RPMI7951 (cell line): ENCODE measurements around the gene SCRT2. TPM values are rescaled to one million over a fixed set of nuclear protein-coding genes. Genes with fewer than 3 reads are reported as not detected.
A peak's percentile ranks its signal among the peaks of the same experiment; 100 is the strongest.

Experiments used
- DNase-seq: peaks from one replicate; pipeline ENCODE4 v3.0.0-alpha.2; 2012; ENCODE audit warnings: low read depth
- total RNA-seq: library from RNA; depleted of rRNA; stranded (reverse); fragments of >200 nt; shearing (Covaris generic); gene quantifications from 2 replicates; pipeline ENCODE4 v1.2.3, GENCODE V29; 2014

SCRT2 gene
- total RNA-seq, 1 experiment from 2014 or later: not detected

GRCh38 chr20:672963-673602, 2.5 kb downstream of the SCRT2 start:
- no peak for DNase-seq

GRCh38 chr20:671252-672030, 4.2 kb downstream of the SCRT2 start:
- peak; percentile 20 for DNase-seq

DNA sequence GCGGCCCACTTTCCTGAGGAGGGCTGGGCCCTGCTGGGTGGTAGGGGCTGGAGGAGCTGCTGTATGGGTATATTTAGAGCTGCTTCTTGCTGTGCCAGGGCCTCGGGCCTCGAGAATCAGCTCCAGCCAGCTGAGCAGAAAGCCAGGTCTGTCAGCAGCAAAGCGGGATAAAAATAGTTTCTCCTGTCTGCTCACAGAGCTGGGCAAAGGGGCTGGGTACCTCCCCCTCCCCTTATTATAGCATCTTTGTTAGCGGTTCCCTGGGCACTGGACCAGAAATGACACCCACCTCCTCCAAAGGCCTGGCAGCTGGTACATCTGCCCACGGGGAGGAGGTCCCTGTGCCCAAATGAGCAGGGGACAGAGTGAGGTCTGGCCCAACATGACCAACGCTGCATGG, 6.0 kb downstream of the SCRT2 start:
- no peak for DNase-seq

GRCh38 chr20:668638-669037, 7.0 kb downstream of the SCRT2 start:
- no peak for DNase-seq

DNA sequence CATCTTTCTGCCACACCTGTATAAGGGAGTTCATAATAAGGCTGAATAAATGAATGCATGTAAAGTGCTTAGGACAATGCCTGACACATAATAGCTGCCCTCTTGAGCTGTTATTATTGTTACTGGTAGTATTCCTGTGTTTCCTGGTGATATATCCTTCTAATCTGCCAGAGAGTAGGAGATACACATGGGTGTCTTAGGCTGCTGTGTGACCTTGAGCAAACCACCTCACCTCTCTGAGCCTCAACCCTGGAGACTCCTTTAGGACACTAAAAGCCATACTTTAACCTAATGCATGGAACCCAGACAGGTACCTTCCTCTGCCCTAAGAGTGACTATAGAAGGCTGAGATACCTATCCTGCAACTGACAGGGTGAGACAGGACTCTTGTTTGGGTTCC, 7.6 kb downstream of the SCRT2 start:
- DNase-seq: no peak

GRCh38 chr20:667351-668034, 8.1 kb downstream of the SCRT2 start:
- peak; percentile 44 for DNase-seq

DNA sequence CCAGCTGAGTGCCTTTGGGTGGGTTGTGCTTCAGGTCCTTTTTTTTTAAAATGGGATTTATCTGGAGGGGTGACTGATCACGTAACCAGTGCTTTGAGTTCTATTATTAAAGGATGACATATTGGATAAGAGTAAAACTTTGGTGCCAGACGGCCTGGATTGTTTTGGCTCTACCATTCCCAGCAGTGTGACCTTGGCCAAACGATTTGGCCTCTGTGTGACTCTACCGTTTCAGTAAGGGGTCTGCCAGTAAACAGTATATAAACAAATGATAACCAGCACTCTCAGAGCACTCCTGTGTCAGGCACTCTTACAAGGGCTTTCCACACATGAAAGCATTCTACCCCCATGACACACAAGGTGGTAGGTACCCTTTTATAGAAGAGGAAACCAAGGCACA, 8.7 kb downstream of the SCRT2 start:
- DNase-seq: no peak

DNA sequence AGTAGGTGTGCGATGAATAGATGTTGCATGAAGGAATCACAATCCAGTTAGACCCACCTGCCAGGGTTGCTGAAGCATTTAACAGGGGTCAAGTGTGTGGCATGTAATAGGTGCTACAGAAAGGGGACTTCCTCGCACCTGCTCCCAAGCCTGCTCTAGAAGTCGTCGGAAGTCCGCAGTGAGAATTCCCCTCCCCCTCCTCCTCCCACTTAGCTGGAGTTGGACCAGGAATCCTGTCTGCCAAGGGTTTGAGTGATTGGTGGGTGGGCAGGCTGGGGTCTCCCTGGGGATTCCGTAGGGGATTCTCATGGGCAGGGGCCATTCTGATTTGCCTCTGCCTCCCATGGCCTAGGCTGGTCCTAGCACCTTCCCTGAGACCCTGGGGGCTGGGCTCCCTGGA, 10.3 kb downstream of the SCRT2 start:
- no peak for DNase-seq

GRCh38 chr20:664576-664975, 11.0 kb downstream of the SCRT2 start:
- DNase-seq: no peak

DNA sequence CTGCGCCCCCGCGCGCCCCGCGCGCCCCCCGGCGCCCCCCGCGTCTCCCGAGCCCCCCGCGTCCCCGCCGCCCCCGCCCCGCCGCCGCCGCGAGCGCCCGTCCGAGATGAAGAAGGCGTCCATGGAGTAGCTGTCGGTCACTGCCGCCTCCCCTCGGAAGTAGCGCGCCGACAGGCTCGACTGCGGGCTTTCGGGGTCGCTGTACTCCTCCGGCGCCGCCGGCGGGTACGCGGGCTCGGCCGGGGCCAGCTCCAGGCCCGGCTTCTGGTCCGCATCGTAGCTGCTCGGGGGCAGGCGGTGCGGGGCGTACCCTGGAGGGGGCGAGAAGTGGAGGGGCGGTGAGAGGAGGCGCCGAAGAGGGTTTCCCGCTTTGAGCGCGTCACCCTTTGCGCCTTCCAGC, 11.5 kb downstream of the SCRT2 start:
- no peak for DNase-seq

DNA sequence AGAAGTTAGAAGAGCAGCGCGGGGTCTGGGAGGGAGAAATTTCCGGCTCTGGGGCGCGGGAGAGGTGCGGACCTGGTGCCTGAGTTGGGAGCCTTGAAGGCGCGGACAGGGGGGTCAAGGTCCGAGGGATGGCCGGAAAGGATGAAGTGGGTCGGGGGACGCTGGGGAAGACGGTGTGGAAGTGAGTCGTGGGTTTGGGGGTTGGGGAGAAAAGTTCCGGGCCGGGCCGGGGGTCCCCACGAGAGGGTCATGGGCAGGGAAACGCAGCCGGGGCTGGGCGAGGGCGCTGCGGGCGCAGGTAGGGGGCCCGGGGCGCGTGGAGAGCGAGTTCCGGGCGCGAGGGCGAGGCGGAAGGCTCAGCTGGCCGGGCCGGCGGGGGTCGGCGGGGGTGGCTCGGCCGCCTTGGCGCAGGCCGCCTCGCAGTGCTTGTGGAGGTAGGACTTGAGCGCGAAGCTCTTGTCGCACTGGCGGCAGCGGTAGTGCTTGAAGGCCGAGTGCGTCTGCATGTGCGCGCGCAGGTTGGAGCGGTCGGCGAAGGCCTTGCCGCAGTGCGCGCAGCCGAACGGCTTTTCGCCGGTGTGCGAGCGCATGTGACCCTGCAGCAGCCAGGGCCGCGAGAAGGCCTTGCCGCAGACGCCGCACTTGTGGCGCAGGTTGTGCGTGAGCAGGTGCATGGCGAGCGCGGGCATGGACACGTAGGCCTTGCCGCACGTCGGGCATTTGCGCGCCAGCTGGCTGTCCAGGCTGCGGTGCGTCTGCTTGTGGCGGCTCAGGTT, 12.1 kb downstream of the SCRT2 start:
- DNase-seq: no peak

- DNase-seq: no peak
These were observed 13.1 kb downstream of the SCRT2 start for GRCh38 chr20:662277-663192.

GRCh38 chr20:661474-662270, 13.9 kb downstream of the SCRT2 start:
- no peak for DNase-seq

- DNase-seq: no peak
These were observed 16.8 kb downstream of the SCRT2 start for GRCh38 chr20:658731-659291.

DNA sequence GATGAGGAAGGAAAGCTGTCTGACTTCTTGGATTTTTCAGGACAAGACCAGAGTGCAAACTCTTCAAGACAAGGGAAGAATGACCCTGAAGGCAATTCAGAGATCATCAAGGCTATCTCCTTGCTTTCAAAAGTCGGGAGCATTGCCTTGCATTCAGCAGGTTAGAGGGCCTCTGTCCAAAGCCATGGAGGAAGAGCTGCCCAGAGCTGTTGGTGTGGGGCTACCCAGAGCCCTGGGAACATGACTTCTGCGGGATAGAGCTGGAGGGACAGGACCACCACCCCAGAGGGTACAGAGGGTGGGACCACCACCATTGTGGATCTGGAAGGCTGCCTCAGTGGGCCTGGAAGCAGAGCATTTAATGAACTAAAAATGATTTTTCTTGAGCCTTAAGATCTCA, 17.4 kb downstream of the SCRT2 start:
- DNase-seq: no peak

- no peak for DNase-seq
These were observed 19.6 kb downstream of the SCRT2 start for GRCh38 chr20:655726-656624.

GRCh38 chr20:654417-654750, 21.2 kb downstream of the SCRT2 start:
- no peak for DNase-seq

GRCh38 chr20:653590-654416, 21.8 kb downstream of the SCRT2 start:
- no peak for DNase-seq
